HCT116 (cell line): Measurements from ENCODE around the gene FTO. TPM values are rescaled to one million over a fixed set of nuclear protein-coding genes. Genes with fewer than 3 reads are reported as not detected.
"Not testable (repeated sequence)": the region's sequence is repeated elsewhere in the genome, so short reads cannot be mapped to it uniquely, and the experiment has no call there.

ENCODE experiments used
- ATAC-seq: fragments of 200-7000 bp; cut with Tn5 transposase; 2 replicates; pipeline ENCODE4 v1.9.1; 2020; ENCODE audit warnings: mild to moderate bottlenecking, moderate library complexity
- BruUV-seq: library from RNA; stranded (reverse); fragments of 400-500 nt; replicated peaks from 2 replicates; lab custom pipeline; 2021; lab: Mats Ljungman, UMichigan
- CTCF ChIA-PET: fragments of 300-600 bp; sonication (Branson Sonifier 250); formaldehyde crosslinking; loops from one replicate; lab custom pipeline; 2021; ENCODE audit warnings: antibody characterized with exemption; lab: Charles Lee
- POLR2A ChIA-PET: fragments of 300-600, 350-600 bp; sonication (Branson Sonifier 250); formaldehyde crosslinking; loops from one replicate; lab custom pipeline; 2021; ENCODE audit warnings: antibody characterized with exemption; lab: Charles Lee
- RAD21 ChIA-PET, 2 experiments: fragments of 300-600 bp; sonication (Branson Sonifier 250); formaldehyde crosslinking; loops; one replicate each; lab custom pipeline; 2023; ENCODE audit warnings: low total read pairs in 2 of 2; ENCODE audit not compliant: uncharacterized antibody in 2 of 2, unreplicated experiment in 2 of 2, low non-redundant PET in 1 of 2; lab: Charles Lee
- DNase-seq: peaks from one replicate; pipeline ENCODE4 v3.0.0-alpha.2; 2010; ENCODE audit warnings: low read depth, low spot score
- H2AFZ ChIP-seq: fragments of 200-600 bp; shearing (Covaris generic), sonication (generic); 2 replicates; pipeline ENCODE4 v1.6.1; 2017; ENCODE audit warnings: low read depth, mixed run types, mixed read lengths, antibody characterized with exemption, low read length; ENCODE audit not compliant: poor library complexity, severe bottlenecking
- H3K27ac ChIP-seq: 2 replicates; pipeline ENCODE4 v1.5.1; 2012; ENCODE audit warnings: low read depth, low read length
- H3K27me3 ChIP-seq: fragments of 200-600 bp; sonication (generic); 2 replicates; pipeline ENCODE4 v1.6.1; 2016; ENCODE audit warnings: mixed run types, low read length, mixed read lengths; ENCODE audit not compliant: insufficient read depth
- H3K36me3 ChIP-seq, 2 experiments: fragments of 200-500 bp in 1 of 2; fragments of 200-600 bp in 1 of 2; sonication (Bioruptor generic) in 1 of 2; sonication (generic) in 1 of 2; 2 replicates each; pipeline versions ENCODE4 v1.5.1 to v1.6.1; 2014 to 2016; ENCODE audit warnings: low read length in 2 of 2, inconsistent platforms in 1 of 2, mixed read lengths in 1 of 2, mixed run types in 1 of 2; ENCODE audit not compliant: insufficient read depth in 2 of 2, control insufficient read depth in 1 of 2
- H3K4me1 ChIP-seq, 2 experiments: fragments of 200-600 bp in 1 of 2; sonication (generic) in 1 of 2; 2 replicates each; pipeline versions ENCODE4 v1.5.1 to v1.6.1; 2012 to 2017; ENCODE audit warnings: low read length in 2 of 2, inconsistent platforms in 1 of 2, mild to moderate bottlenecking in 1 of 2, mixed read lengths in 1 of 2, mixed run types in 1 of 2, moderate library complexity in 1 of 2; ENCODE audit not compliant: insufficient read depth in 2 of 2, control insufficient read depth in 1 of 2
- H3K4me2 ChIP-seq: fragments of 200-600 bp; sonication (generic); 2 replicates; pipeline ENCODE4 v1.6.1; 2017; ENCODE audit warnings: mixed run types, low read length, mixed read lengths
- H3K4me3 ChIP-seq, 2 experiments: fragments of 200-600 bp in 1 of 2; sonication (generic) in 1 of 2; replicated peaks in 1 of 2; 2 replicates each; pipeline ENCODE4 v1.5.1; 2011 to 2016; ENCODE audit warnings: low read length in 2 of 2, control low read depth in 1 of 2, low read depth in 1 of 2, mild to moderate bottlenecking in 1 of 2, mixed read lengths in 1 of 2, mixed run types in 1 of 2
- H3K79me2 ChIP-seq: fragments of 200-600 bp; sonication (generic); 2 replicates; pipeline ENCODE4 v1.6.1; 2017; ENCODE audit warnings: mild to moderate bottlenecking, mixed run types, low read length, moderate library complexity, mixed read lengths; ENCODE audit not compliant: insufficient read depth
- H3K9ac ChIP-seq: fragments of 200-600 bp; sonication (generic); 2 replicates; pipeline ENCODE4 v1.6.1; 2016; ENCODE audit warnings: low read length, mixed read lengths
- H3K9me2 ChIP-seq: fragments of 200-600 bp; sonication (generic), shearing (Covaris generic); 2 replicates; pipeline ENCODE4 v1.6.1; 2017; ENCODE audit warnings: mixed run types, mild to moderate bottlenecking, moderate library complexity; ENCODE audit not compliant: insufficient read depth
- H3K9me3 ChIP-seq, 2 experiments: fragments of 200-500 bp in 1 of 2; fragments of 200-600 bp in 1 of 2; sonication (Bioruptor generic) in 1 of 2; sonication (generic) in 1 of 2; 2 replicates each; pipeline ENCODE4 v1.6.1; 2014 to 2017; ENCODE audit warnings: low read length in 2 of 2, mixed read lengths in 2 of 2, inconsistent platforms in 1 of 2, low read depth in 1 of 2, mild to moderate bottlenecking in 1 of 2, mixed run types in 1 of 2, moderate library complexity in 1 of 2; ENCODE audit not compliant: control insufficient read depth in 1 of 2, insufficient read depth in 1 of 2
- H4K20me1 ChIP-seq: fragments of 200-600 bp; sonication (generic), shearing (Covaris generic); 2 replicates; pipeline ENCODE4 v1.6.1; 2017; ENCODE audit warnings: mixed run types, mild to moderate bottlenecking, moderate library complexity; ENCODE audit not compliant: insufficient read depth
- CTCF ChIP-seq, 3 experiments: fragments of 200-600 bp in 1 of 3; sonication (generic) in 1 of 3; IDR thresholded peaks in 2 of 3; conservative IDR thresholded peaks in 1 of 3; 2 replicates each; pipeline ENCODE4 v1.5.1; 2012 to 2017; ENCODE audit warnings: low read depth in 2 of 3, low read length in 2 of 3, antibody characterized with exemption in 1 of 3, borderline replicate concordance in 1 of 3, control low read depth in 1 of 3, mild to moderate bottlenecking in 1 of 3, mixed read lengths in 1 of 3, mixed run types in 1 of 3, moderate library complexity in 1 of 3; ENCODE audit not compliant: insufficient read depth in 1 of 3
- JUND ChIP-seq: IDR thresholded peaks from 2 replicates; pipeline ENCODE4 v1.6.1; 2012
- ZFX ChIP-seq: fragments of 450-650 bp; IDR thresholded peaks from 2 replicates; pipeline ENCODE4 v1.6.1; 2017
- intact Hi-C: fragments of 100-400 bp; cut with micrococcal nuclease; formaldehyde crosslinking; loops from 2 replicates; pipeline ENCODE4 v1.10.0; 2022
- total RNA-seq: library from RNA; stranded (reverse); gene quantifications from one replicate; pipeline ENCODE4 v1.2.1, GENCODE V29; 2021; ENCODE audit not compliant: unreplicated experiment

Gene FTO
- total RNA-seq, 1 experiment from 2014 or later, result 55.2 TPM

- CTCF ChIA-PET, result no interaction called here
- Histone ChIP-seq H3K36me3 (no peaks in the 10 kb centered on the region), H3K4me3 (no peak overlapping the region), H2AFZ (no peak overlapping the region), H3K4me2 (no peak overlapping the region), H3K79me2 (no peaks in the 10 kb centered on the region), H3K27ac (no peak overlapping the region), H3K9ac (no peak overlapping the region), H3K27me3 (no peaks in the 10 kb centered on the region), H4K20me1 (no peaks in the 10 kb centered on the region), H3K9me2 (no peaks in the 10 kb centered on the region), H3K9me3 (no peaks in the 10 kb centered on the region), H3K4me1 (no peaks in the 10 kb centered on the region)
- BruUV-seq, result no TSS peak
- DNase-seq (no peak), ATAC-seq (no peak)
- intact Hi-C loops, result loop anchor here (1.0 kb wide), 1 partner anchor 105 kb away; no protein-coding TSS in a partner anchor
- RAD21 ChIA-PET, result no interaction called here
- POLR2A ChIA-PET, result no interaction called here
- no peak for TF ChIP-seq CTCF (IDR thresholded peaks at IDR 0.05 in 2 of 3, conservative IDR thresholded peaks at IDR 0.05 in 1 of 3; ENCODE audit: borderline replicate concordance in 1 of 3, insufficient read depth in 1 of 3, low read depth in 2 of 3, low read length in 2 of 3)
- TF ChIP-seq JUND, result no peak
- no peak for TF ChIP-seq ZFX
Observed at GRCh38 chr16:53888222-53888621, 184.3 kb downstream of the FTO start.

DNA sequence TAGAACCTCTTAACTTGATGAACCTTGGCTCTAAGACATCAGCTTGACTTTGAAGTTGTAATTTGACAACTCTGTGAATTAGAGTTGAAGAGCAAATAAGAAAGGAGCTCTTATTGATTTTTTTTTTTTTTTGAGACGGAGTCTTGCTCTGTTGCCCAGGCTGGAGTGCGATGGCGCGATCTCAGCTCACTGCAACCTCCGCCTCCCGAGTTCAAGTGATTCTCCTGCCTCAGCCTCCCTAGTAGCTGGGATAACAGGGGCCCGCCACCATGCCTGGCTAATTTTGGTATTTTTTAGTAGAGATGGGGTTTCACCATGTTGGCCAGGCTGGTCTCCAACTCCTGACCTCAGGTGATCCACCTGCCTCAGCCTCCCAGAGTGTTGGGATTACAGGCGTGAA, 186.9 kb downstream of the FTO start:
- H3K4me1 ChIP-seq, H3K36me3 ChIP-seq, POLR2A ChIA-PET, BruUV-seq, ATAC-seq, H3K79me2 ChIP-seq, H3K27ac ChIP-seq, H3K9me3 ChIP-seq, H3K9me2 ChIP-seq, H3K27me3 ChIP-seq, H4K20me1 ChIP-seq, DNase-seq, H3K9ac ChIP-seq, H3K4me2 ChIP-seq, H2AFZ ChIP-seq, RAD21 ChIA-PET, H3K4me3 ChIP-seq: not testable (repeated sequence)
- CTCF ChIA-PET, result interaction anchor here (1.2 to 2.2 kb wide), 2 partner anchors 11 to 117 kb away, joined by 3 to 13 read pairs; no protein-coding TSS in a partner anchor
- intact Hi-C loops, result loop anchor here (10.0 kb wide), 2 partner anchors 394 to 1064 kb away; partner anchors contain the start of gene IRX3
